Calu3 (cell line): ENCODE measurements around the gene PKIB. TPM values are rescaled to one million over a fixed set of nuclear protein-coding genes. Genes with fewer than 3 reads are reported as not detected.

Source experiments
- BruUV-seq: library from RNA; stranded (reverse); fragments of 400-500 nt; replicated peaks from 2 replicates; lab custom pipeline; 2021; lab: Mats Ljungman, UMichigan
- CTCF ChIA-PET: fragments of 300-600 bp; sonication (Branson Sonifier 250); formaldehyde crosslinking; loops from one replicate; lab custom pipeline; 2022; ENCODE audit warnings: antibody characterized with exemption; lab: Charles Lee
- DNase-seq: peaks from one replicate; pipeline ENCODE4 v3.0.0; 2022
- H3K27ac Mint-ChIP-seq: one replicate; pipeline ENCODE4 v1.8.0; 2022; ENCODE audit warnings: mixed read lengths; ENCODE audit not compliant: unreplicated experiment
- H3K27me3 Mint-ChIP-seq: one replicate; pipeline ENCODE4 v1.8.0; 2022; ENCODE audit warnings: mixed read lengths; ENCODE audit not compliant: unreplicated experiment
- H3K36me3 Mint-ChIP-seq: one replicate; pipeline ENCODE4 v1.8.0; 2022; ENCODE audit warnings: mild to moderate bottlenecking, moderate library complexity, mixed read lengths; ENCODE audit not compliant: insufficient read depth, unreplicated experiment
- H3K4me1 Mint-ChIP-seq: one replicate; pipeline ENCODE4 v1.8.0; 2022; ENCODE audit warnings: mild to moderate bottlenecking, low read depth, mixed read lengths; ENCODE audit not compliant: unreplicated experiment
- H3K4me3 Mint-ChIP-seq: one replicate; pipeline ENCODE4 v1.8.0; 2022; ENCODE audit warnings: mild to moderate bottlenecking, low read depth, moderate library complexity, mixed read lengths; ENCODE audit not compliant: unreplicated experiment
- H3K9me3 Mint-ChIP-seq: one replicate; pipeline ENCODE4 v1.8.0; 2022; ENCODE audit warnings: low read depth, mixed read lengths; ENCODE audit not compliant: unreplicated experiment
- intact Hi-C: fragments of 100-400 bp; cut with micrococcal nuclease; formaldehyde crosslinking; loops from one replicate; pipeline ENCODE4 v1.10.0; 2022; ENCODE audit not compliant: unreplicated experiment
- total RNA-seq: library from RNA; stranded (reverse); gene quantifications from 2 replicates; pipeline ENCODE4 v1.2.3, GENCODE V29; 2022
- TF ChIP-seq, protein P1 (sequence below): fragments of 200-600 bp; IDR thresholded peaks from one replicate; pipeline ENCODE4 v1.8.0; 2022; ENCODE audit warnings: antibody characterized with exemption; ENCODE audit not compliant: unreplicated experiment

PKIB gene
- total RNA-seq, 1 experiment from 2014 or later: 17.2 TPM

- DNase-seq: no peak
- H3K4me3 Mint-ChIP-seq: no peak overlapping the region
- H3K27me3 Mint-ChIP-seq: no peaks in the 10 kb centered on the region
- intact Hi-C loops: no loop called here
- no peak overlapping the region for H3K27ac Mint-ChIP-seq
- BruUV-seq: no TSS peak
- CTCF ChIA-PET: no interaction called here
- peaks cover 5% of the 10 kb centered on the region for H3K9me3 Mint-ChIP-seq
- H3K36me3 Mint-ChIP-seq: no peaks in the 10 kb centered on the region
- TF ChIP-seq, protein P1, sequence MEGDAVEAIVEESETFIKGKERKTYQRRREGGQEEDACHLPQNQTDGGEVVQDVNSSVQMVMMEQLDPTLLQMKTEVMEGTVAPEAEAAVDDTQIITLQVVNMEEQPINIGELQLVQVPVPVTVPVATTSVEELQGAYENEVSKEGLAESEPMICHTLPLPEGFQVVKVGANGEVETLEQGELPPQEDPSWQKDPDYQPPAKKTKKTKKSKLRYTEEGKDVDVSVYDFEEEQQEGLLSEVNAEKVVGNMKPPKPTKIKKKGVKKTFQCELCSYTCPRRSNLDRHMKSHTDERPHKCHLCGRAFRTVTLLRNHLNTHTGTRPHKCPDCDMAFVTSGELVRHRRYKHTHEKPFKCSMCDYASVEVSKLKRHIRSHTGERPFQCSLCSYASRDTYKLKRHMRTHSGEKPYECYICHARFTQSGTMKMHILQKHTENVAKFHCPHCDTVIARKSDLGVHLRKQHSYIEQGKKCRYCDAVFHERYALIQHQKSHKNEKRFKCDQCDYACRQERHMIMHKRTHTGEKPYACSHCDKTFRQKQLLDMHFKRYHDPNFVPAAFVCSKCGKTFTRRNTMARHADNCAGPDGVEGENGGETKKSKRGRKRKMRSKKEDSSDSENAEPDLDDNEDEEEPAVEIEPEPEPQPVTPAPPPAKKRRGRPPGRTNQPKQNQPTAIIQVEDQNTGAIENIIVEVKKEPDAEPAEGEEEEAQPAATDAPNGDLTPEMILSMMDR: no peak
- peaks cover 3% of the 10 kb centered on the region for H3K4me1 Mint-ChIP-seq
Observed at GRCh38 chr6:122567034-122567433, 43.2 kb upstream of the PKIB start.

GRCh38 chr6:122568350-122568749 is 41.9 kb upstream of the PKIB start:
- H3K36me3 Mint-ChIP-seq: no peaks in the 10 kb centered on the region
- peaks cover 8% of the 10 kb centered on the region for H3K4me1 Mint-ChIP-seq
- no peak overlapping the region for H3K27ac Mint-ChIP-seq
- no TSS peak for BruUV-seq
- intact Hi-C loops: no loop called here
- no peaks in the 10 kb centered on the region for H3K27me3 Mint-ChIP-seq
- CTCF ChIA-PET: no interaction called here
- no peak for DNase-seq
- TF ChIP-seq, protein P1: no peak
- H3K9me3 Mint-ChIP-seq: no peaks in the 10 kb centered on the region
- no peak overlapping the region for H3K4me3 Mint-ChIP-seq

- TF ChIP-seq, protein P1: no peak
- Mint-ChIP-seq H3K36me3 (no peaks in the 10 kb centered on the region), H3K4me1 (peaks cover 8% of the 10 kb centered on the region), H3K27ac (no peak overlapping the region), H3K27me3 (no peaks in the 10 kb centered on the region), H3K9me3 (no peaks in the 10 kb centered on the region), H3K4me3 (no peak overlapping the region)
- BruUV-seq: no TSS peak
- intact Hi-C loops: no loop called here
- CTCF ChIA-PET: no interaction called here
- DNase-seq: no peak
Observed at GRCh38 chr6:122568797-122569221, 41.4 kb upstream of the PKIB start.

DNA sequence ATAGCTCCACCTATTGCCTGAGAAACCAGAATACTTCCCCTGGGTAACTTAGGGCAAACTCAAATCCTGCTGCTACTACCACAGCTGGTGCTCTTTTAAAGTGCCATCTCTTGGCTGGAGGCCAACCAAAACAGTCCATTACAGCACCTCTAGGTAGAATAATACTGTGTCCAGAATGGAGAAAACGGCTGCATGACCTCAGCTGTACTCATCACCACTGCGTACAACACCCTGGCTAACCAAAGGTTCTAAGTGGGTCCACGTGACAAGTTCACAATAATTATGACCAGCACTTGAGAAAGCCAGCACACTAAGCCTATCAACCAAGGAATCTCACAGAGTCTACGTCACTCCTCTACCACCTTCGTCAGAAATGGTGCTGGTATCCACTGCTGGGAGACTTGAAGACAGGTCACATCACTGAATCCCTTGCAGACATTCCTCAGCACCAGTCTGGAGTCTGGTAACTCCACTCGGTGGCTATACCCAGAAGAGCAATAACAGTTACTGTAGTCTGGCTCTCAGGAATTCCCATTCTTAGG is 40.9 kb upstream of the PKIB start:
- Mint-ChIP-seq H3K4me1 (peaks cover 8% of the 10 kb centered on the region), H3K27me3 (no peaks in the 10 kb centered on the region), H3K36me3 (no peaks in the 10 kb centered on the region), H3K9me3 (no peaks in the 10 kb centered on the region), H3K4me3 (no peak overlapping the region), H3K27ac (no peak overlapping the region)
- intact Hi-C loops: no loop called here
- CTCF ChIA-PET: no interaction called here
- DNase-seq: no peak
- TF ChIP-seq, protein P1: no peak
- no TSS peak for BruUV-seq
